Stimulated activated CD4-positive, alpha-beta T cell treated with anti-CD3 and anti-CD28 coated beads, Interleukin-12 subunit alpha, Interleukin-12 subunit beta, amount 100 ng/mL, for 24 hours (primary cell): ENCODE measurements around the gene ITPR2.

Source experiments
- DNase-seq, 2 experiments: peaks; one replicate each; pipeline ENCODE4 v3.0.0-alpha.2; 2020; ENCODE audit warnings: low read depth in 2 of 2

The ITPR2 gene

DNA sequence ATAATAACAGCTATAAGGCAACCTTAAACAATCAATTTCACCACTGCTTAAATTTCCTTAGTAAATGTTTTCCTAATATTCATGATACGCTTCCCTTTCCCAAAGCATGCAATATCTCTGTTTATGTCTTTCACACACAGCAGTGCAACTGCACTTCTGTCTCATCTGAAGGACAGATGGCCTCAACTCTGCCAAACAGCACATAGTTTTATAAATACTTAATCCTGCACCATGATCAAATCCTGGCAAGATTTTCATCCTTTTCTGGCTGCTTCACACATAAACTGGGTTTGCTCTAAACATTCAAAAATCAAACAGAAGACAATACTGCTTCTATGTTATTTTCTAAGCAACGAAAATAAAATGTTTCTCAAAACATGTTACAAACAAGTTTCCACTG is 266.3 kb downstream of the ITPR2 start:
- DNase-seq = no peak

DNA sequence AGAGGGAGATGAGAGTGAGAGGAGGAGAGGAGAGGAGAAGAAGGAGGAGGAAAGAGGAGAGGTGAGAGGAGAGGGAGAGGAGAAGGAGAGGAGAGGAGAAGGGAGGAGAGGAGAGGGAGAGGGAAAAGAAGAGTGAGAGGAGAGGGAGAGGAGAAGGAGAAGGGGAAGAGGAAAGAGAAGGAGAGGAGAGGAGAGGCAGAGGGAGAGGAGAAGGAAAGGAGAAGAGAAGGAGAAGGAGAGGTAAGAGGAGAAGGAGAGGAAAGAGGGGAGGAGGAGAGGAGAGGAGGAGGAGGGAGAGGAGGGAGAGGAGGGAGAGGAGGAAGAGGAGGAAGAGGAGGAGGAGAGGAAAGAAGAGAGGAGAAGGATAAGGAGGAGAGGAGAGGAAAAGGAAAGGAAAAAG is 266.8 kb downstream of the ITPR2 start:
- no peak for DNase-seq

DNA sequence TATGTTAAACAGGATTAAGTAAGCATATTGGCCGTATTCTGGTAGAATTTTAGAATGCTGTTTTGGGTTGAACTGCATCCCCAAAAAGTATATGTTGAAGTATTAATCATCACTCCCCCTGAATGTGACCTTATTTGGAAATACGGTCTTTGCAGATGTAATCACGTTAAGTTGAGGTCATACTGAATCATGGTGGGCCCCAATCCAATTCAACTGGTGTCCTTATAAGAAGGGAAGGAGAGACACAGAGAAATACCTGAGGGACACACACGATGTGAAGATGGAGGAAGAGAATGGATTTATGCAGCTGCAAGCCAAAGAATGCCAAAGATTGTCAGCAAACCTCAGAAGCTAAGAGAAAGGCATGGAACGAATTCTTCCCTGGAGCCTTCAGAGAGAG is 268.6 kb downstream of the ITPR2 start:
- DNase-seq = no peak

DNA sequence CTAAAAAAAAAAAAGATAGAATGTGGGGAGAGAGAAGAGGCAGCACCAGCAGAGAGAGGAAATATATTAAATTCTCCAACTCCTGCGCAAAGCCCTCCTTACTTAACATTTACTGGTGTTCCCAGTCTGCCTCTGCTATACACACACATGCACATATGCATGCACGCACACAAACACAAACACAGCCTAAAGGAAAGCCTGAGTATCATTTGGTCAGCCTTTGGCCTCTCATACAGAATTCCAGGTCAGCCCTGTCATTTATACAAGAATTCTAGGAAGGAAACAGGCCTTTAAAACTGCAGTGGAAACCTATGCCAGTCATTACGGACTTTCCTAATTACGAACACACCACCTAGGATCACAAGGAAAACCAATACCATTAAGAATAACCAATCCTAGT is 269.4 kb downstream of the ITPR2 start:
- DNase-seq = no peak

DNA sequence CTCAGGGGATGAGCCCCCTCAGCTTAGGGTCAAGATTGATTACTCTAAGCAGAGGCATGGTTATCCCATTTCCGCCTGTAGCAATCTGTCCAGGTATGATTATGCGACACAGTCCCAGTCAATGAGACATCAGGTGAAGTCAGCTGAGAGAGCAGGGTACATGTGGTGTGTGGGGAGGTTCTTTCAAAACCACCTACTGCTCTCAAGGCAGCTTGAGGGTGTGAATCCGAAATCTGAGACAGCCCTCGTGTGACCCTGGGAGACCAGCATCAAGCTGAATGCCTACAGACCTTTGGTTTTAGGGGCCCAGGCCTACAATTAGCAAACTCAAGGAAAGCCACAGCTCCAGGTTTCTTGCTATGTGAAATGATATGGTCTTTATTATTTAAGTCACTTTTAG is 275.7 kb downstream of the ITPR2 start:
- no peak for DNase-seq

DNA sequence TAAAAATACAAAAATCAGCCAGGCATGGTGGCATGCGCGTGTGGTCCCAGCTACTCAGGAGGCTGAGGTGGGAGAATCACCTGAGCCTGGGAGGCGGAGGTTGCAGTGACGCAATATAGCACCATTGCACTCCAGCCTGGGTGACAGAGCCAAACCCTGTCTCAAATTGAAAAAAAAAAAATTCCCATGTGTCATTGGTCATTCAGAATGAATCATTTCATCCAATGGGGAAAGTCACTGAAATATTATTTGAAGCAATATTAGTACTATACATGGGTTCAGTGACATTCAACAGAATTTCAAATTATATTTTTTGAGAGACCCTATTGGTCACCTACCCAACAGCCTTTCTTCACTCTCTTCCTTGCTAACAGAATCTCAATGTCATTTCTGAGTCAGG is 276.1 kb downstream of the ITPR2 start:
- no peak for DNase-seq

DNA sequence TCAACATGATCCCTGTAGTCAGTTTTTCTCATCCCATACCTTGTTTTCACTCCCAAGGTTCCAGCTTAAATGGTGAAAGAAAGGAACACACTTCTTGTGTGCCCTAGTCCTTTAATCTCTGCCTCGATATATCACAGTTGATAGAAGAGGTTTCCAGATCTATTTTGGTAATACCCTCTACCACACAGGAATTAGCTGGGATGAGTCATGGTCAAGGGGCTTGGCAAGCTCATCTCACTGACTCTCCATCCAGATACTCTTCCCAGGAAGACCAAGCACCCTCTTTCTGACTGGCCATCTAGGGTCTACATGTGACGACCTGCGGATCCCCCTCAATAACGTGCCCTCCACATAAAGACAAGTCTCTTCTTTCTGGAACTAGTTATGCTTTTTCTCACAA is 277.9 kb downstream of the ITPR2 start:
- no peak for DNase-seq

DNA sequence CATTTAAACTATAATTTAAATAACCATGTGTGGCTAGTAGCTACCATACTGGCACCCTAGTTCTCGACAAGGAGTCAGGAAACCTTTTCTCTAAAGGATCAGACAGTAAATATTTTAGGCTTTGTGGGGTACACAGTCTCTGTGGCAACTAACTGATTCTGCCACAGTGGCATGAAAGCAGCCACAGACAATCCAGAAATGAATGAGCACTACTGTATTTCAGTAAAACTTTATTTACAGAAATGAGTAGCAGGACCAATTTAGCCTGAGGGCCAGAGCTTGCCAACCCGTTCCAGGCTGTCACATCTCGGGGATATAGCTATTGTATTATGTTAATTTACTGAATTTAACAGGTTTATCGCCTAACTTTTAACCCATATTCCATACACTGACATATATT is 278.7 kb downstream of the ITPR2 start:
- DNase-seq = no peak

DNA sequence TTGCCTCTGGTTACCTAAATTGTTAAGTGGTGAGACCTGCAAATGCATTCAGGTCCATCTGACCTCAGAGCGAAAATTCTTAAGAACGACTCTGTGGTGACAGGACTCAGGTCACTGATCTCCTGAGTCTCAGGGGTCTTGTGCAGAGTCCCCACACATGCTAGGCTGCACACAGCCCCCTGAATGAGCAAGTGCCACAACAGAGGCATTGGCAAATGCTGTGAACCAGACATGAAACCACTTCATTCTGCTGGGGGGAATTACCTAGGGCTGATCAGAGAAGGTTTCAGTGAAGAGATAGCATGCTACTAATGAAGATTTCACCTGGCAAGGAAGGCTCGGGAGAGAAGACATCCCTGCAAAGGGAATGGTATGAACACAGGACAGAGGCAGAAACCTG is 281.6 kb downstream of the ITPR2 start:
- no peak for DNase-seq

DNA sequence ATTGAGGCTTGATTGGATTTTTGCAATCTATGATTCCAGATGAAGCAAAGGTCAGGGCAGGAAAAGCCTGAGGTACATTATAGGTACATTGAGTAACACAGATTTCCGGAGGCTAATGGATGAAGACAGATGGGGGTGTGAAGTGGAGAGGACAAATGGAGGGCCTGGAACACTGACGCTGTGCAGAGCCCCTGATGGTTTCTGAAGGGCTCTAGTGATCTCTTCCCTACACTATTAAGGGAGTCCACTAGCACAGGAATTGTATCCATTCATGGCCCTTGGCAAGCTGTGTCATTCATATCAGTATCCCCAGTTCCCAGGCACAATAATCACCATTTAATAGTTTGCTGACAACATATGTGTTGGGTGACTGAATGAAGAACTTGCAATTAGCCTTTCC is 284.8 kb downstream of the ITPR2 start:
- DNase-seq = no peak

DNA sequence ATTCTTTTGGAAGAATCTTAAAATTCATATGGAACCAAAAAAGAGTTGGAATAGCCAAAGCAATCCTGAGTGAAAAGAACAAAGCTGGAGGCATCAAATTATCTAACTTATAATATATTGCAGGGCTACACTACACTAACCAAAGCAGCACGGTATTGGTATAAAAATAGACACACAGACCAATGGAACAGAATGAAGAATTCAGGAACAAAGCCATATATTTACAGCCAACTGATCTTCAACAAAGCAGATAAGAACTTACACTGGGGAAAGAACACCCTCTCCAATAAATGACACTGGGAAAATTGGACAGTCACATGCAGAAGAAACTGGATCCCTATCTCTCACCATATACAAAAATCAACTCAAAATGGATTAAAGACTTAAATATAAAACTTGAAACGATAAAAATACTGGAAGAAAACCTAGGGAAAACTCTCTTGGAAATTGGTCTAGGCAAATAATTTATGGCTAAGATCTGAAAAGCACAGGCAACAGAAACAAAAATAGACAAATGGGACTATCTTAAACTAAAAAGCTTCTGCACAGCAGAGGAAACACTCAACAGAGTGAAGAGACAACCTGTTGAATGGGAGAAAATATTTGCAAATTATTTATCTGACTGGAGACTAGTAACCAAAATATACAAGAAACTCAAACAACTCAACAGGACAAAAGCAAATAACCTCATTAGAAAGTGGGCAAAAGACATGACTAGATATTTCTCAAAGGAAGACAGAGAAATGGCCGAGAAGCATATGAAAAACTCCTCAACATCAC is 286.3 kb downstream of the ITPR2 start:
- no peak for DNase-seq

DNA sequence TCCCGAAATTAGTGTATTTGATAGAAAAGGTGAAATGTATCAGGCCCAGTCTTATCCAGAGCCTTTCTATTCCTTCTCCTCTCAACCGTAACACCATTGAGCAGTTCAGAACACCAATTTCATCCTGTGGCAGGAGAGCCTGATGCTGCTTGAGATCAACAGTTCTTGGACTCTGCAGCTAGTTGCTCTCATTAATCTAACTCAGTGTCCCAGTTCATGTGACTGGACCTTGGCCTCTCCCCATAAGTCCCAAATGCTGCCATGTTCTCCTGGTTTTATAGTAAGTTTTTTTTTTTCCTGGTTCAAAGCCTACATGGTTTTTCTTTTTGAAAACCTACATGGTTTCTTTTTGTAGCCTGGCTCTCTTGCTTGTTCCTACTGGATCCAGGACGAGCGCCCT is 293.9 kb downstream of the ITPR2 start:
- DNase-seq = no peak

DNA sequence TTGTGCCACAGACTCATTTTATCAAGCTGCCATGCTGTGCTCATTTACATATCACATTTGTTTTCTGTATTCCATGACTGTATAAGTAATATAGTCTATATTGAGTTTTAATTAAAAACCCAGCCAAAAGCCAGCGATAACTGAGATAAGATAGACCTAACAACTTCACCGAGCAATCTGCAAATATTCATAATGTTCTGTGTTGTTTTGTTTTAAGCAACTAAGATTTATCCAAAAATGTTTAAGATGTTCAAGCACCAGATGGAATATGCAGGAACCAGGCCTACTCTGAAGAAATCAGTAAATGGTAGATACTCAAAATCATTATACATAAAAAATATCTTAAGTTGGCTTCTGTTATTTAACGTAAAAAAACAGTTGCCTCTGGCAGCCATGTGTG is 295.3 kb downstream of the ITPR2 start:
- no peak for DNase-seq

DNA sequence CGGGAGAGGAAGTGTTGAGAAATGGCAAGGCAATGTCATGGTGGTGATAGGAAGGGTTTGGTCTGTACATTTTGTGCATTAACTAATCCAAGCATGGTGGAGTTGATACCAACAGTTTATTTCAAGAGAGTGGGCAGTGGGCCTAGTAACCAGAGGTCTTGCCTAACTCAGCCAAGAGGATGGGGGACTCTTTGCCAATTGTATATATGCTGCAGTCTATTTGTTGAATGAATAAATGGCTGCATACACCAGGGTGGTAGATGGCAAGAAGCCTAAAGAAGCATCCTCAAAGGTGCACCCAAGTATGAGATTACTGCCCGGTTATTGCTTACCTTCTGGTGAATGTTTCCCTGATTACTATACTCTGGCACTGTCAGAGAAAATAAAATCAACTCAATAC is 295.9 kb downstream of the ITPR2 start:
- no peak for DNase-seq

DNA sequence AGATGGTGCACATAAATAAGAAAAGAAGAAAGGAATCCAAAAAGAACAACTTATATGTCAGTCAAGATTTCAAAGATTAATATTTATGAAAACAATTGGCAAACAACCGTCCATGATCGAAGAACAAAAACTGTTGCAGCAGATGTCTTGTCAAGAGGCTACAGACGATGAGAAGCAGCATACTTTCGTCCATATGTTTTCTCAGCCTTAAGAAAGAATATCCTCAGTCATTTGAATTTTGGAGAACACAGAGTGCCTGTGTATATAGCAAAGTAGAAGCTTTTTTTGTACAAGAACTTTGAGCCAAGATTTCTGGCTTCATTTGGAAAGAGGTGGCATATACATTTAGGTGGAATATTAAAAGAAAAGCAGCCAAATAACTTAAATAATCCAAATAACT is 297.2 kb downstream of the ITPR2 start:
- no peak for DNase-seq

DNA sequence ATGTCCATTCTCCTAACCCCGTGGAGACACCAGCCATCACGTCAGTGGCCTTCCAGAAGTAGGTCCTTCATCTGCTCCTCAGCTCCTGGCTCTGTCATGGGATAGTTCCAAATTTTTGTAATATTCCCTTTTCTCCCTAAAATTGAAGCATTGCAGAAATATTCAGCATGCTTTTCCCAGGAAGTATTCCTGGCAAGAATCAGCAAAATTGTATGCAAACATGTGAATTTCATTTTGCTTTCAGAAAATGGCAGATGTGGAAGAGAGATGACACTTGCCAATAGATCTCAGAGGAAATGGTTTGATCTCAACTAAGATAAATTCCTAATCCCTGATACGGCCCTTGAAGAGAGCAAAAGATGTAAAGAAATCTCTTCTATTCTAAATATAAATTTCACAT is 298.9 kb downstream of the ITPR2 start:
- no peak for DNase-seq

DNA sequence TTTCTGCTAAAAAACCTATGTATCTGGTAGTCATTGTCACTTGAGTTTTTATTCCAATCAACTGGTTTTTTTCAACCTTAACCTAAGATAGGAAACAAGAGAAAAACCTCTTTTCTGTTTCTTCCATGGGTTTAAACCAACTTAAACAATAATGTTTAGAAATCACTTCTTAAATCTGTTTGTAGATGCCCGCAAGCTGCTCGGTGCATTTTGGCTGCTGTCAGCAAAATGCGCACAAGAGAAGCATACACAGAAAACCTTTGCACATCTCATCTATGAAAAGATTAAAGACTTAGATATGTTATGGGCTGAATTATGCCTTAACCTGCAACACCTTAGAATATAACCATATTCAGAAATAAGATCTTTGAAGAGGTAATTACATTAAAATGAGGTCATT is 299.8 kb downstream of the ITPR2 start:
- no peak for DNase-seq

DNA sequence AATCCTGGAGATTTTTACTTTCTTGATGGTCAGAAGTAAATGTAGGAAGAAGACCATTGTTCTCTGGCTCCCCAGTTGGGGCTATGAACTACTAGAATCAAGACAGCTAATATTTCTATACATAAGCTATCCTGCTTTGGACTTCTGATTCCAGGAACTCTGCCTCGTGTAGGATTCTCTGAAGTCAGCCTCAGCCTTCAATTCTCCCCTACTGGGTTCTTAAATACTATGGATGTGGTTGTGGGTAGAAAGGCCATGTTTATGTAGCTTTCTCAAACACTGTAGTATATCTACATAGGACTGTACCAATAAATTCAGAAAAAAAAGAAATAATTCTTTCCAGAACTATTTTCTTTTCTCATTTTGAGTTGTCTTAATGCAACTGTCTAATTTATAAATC is 302.5 kb downstream of the ITPR2 start:
- no peak for DNase-seq

DNA sequence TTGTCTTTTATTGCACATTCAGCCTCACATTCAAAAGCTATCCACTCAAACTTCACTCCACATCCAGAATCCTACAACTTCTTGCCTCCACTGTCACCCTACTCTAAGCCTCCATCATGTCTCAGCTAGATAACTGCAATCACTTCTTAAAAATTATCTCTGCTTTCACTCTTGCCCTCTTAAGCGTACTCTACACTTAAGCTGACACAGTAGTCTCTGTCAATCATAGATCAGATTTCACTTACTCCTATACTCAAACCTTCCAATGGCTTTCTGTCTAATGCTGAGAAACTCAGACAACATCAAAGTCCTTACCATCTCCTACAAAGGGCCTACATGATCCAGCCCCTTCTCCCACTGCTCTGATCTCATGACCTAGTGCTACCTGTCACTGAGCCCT is 304.1 kb downstream of the ITPR2 start:
- no peak for DNase-seq

DNA sequence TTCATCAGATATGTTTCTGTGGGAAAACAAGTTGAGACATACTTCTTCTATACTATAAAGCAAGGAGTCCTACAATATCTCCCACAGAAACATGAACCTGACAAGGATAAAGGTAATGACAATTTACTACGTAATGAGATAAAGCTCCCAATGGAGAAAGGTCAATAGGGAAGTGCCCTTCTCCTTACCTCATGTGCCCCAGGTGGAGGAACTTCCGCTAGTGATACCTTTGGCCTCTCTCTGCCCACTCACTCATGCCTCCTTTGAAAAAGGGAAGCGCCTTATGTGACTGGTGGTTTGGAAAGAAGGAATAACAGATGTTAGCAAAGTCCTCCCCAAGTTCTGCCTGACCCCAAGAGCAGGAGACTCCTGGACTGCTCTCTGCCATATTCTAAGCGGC is 305.3 kb downstream of the ITPR2 start:
- no peak for DNase-seq

DNA sequence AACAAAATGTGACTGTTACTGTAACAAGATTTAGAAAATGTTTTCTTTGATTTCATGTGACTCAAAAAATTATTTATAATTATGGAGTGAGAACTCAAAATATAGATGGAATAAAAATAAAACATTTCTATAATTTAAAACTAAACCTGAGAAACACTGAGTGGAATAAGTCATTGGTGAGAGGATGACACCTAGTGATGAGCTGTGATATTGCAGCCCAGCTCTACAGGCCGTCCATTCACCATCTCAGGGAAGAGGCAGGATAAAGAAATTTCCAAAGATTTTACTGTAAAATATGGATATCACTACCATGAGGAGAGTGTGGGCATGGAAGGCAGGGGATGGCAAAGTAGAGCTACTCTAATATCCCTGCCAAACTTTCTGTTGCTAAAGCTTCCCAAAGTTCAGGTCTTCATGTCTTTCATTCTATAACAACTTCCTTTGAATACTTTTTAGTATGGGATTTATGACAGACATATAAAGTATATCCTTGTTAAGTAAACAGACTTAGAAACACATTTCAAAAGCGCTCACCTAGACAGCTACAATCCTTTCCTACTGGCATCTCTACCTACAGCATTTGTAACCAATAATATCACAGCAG is 308.0 kb downstream of the ITPR2 start:
- peak in 1 of 2 experiments; percentile 4 for DNase-seq

DNA sequence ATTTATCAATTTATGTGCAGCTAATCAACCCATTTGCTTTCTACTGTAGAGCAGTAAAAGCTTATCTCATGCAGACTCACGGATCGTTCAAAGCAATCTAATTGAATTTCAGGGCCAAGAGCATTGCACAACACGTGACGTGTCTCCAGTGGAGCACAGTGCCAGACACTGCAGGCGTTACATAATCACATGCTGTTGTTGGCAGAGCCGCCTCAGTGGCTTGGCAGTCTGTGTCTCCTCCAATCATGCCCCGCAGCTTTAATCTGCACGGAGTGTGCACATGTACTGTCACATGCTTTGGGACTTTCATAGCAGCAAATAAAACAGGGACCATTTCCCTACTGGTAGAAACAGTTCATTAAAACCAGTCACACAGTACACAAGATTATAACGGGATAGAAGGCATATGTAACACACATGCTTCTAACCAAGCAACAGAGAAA is 309.3 kb downstream of the ITPR2 start:
- no peak for DNase-seq

DNA sequence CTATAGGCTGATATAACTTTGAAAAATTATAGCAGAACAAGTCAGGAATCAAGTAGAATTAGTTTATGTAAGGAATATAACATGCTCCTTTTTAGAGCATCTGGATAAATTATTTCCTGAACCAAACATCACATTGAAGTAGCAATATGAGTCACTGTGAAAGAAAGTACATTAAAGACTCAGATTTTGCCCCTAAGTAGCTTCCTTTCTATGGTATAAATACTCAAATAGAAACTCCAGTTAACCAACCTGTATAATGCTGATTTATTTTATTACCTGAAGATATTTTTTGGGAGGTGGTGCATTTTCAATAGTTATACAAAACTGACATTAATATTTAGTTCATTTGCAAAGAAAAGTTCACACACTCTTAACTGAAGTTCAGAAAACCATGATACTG is 312.1 kb downstream of the ITPR2 start:
- no peak for DNase-seq

DNA sequence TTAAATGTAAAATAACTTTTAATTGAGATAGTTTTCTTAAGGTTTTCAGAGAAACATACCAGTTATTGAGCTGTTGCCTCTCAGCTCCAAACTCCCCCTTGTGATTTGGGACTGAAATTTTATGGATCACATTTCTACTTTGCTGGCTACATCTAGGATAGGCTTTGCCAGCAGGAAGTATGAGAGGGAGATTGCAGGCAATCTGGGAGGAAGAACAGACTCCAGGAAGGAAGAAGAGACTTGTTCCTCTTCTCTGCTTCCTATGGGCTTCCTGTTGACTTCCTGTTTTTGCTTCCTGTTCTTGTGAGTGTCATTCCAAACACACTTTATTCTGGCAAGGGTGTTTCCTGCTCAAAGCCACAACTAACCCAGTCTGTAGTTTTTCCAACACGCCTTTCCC is 312.9 kb downstream of the ITPR2 start:
- DNase-seq = no peak
